ENCODE results near the gene ERMAP. TPM values are rescaled to one million over a fixed set of nuclear protein-coding genes. Genes with fewer than 3 reads are reported as not detected.
A peak's percentile ranks its signal among the peaks of the same experiment; 100 is the strongest.

ERMAP gene, protein sequence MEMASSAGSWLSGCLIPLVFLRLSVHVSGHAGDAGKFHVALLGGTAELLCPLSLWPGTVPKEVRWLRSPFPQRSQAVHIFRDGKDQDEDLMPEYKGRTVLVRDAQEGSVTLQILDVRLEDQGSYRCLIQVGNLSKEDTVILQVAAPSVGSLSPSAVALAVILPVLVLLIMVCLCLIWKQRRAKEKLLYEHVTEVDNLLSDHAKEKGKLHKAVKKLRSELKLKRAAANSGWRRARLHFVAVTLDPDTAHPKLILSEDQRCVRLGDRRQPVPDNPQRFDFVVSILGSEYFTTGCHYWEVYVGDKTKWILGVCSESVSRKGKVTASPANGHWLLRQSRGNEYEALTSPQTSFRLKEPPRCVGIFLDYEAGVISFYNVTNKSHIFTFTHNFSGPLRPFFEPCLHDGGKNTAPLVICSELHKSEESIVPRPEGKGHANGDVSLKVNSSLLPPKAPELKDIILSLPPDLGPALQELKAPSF
- total RNA-seq (2014; rRNA removed; shearing (Covaris generic)), result 4.9 and 5.4 TPM in 2 replicates

DNA sequence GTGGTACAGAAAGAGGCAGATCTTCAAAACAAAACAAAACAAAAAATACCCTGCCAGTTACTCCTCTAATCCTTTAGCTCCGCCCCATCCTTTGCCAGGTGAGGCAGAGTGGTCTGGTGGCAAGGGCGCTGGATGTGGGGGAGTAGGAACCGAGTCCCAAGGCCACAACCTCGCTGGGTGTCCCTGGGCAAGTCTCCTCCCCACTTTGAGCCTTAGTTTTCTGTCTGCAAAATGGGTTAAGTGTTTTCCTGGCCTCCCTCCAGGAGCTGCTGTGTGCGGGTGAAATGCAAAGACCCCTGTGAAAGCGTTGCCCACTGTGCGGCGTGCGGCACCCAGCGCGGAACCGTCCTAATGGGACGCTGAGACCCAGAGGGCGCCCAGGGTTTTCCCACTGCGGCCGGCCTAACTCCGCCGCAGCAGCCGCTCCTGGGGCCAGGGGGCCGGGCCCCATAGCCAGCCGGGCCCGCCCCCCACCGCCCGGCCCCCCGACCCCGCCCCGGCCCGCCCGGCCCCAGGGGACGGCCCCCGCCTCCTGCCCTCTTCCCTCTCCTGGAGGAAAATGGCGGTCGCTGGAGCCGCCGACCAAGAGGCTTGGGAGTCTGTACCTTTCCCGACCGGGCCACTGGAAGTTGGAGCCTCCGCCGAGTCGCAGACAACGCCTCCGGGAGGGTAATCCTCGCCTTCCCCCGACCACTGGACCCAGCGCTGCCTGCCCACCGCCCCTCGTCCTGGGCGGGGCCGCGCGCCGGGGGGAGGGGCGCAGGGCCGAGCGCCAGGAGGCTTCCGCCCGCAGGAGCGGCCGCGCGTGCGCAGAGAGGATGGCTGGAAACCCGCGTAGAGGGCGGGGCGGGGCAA lies at the start of gene ERMAP, which contains the start of gene SVBP:
ERMAP (plus strand) TSS at position 538 of the 855 bp plus-strand sequence. CDS start 13,327 bp downstream, outside the sequence.
SVBP (minus strand) TSS at position 813 of the 855 bp plus-strand sequence. CDS start 853 bp downstream, outside the sequence.
- peak; percentile 87 for DNase-seq (ENCODE audit: low spot score)

DNA sequence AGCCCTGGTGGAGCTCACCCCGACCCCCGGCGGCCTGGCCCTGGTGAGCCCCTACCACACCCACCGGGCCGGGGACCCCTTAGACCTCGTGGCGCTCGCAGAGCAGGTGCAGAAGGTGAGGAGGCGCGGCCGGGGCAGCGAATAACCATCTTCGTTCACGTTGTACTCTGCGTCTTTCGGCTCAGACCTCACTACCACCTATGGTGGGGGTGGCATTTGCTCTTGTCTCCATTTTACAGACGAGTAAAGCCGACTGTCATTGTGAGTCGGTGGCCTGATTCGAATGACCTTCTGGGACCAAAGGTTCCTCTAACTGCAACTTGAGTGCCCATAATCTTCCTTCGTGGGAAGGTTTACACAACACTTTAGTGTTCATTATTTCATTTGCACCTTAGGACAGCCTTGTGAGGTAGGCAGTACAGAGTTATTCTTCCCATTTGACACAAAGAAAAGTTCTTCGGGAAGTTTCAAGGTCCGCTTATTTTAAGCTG lies 49.4 kb upstream of the ERMAP start:
- peak; percentile 37 for DNase-seq (ENCODE audit: low spot score)

DNA sequence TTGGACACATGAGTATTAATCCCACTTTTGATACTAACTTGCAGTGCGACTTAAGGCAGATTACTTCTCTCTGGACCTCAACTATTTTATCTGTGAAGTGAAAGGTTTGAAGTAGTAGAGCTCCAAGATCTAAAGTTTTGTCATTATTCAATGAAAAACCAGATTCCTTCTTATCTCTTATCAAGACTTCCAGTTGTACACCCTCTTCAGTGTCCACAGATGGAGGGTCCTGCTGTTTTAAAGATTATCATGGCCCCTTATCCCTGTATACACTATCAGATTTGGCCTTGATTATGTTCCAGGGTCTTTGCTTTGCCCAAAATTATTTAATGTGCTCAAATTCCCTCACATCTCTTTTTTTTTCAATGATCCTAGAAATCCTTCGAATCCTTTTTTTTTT lies 48.8 kb upstream of the ERMAP start:
- DNase-seq (ENCODE audit: low spot score), result no peak

DNA sequence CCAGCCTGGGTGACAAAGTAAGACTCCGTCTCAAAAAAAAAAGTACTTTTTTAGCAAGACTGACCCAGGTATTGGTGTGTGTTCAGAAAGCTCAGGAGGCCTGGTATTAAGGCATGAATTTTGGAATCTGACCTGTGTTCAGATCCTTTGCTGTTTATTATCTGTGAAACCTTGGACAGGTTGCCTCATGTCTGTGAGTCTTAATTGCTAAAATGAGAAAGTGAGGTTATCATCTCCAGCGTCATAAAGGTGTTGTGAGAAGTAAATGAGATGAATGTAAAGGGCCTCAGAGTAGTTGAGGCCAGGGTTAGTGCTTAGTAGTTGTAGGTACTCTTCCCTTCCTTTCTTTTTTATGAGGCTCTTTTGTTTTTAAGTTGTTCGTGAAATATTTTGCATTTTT lies 47.1 kb upstream of the ERMAP start:
- no peak for DNase-seq (ENCODE audit: low spot score)

DNA sequence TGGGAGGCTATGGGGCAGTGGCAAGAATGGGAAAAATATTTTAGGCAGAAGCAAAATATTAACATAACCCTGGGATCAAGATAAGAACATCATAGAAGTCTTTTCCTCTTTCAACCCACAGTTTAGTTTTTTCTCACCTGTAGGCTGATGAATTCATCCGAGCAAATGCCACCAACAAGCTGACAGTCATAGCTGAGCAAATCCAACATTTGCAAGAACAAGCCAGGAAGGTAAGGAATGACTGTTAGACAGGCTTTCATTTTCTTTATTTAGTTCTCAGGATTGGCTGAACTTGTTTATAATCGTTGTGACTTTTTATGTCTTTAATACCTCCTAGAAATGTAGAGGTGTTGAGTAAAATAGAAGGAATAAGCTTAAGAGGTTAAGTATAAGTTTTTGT lies 43.5 kb upstream of the ERMAP start:
- no peak for DNase-seq (ENCODE audit: low spot score)

DNA sequence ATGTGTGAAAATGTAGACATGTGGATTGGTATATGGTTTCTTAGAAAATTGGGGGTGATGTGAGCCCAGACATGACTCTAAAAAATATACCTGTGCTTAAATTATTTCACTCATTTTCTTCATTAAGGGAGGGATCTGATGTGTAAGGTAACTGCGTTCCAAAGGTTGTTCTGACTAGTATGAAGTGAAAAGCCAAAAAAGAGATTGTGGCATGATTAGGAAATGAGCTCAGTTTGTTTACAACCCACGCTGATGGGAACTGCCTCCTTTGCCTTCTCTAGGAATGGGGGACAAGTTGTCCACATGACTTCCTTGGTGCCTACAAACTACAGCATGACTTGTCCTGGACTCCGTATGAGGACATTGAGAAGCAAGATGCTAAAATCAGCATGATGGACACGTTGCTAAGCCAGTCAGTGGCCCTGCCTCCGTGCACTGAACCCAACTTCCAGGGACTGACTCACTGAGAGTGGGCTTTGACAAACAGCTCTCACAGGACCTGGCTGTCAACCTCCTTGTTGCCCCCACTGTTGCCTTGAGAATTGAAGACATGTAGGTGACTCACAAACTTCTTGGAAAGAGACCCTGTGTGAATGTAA lies 41.9 kb upstream of the ERMAP start:
- no peak for DNase-seq (ENCODE audit: low spot score)

DNA sequence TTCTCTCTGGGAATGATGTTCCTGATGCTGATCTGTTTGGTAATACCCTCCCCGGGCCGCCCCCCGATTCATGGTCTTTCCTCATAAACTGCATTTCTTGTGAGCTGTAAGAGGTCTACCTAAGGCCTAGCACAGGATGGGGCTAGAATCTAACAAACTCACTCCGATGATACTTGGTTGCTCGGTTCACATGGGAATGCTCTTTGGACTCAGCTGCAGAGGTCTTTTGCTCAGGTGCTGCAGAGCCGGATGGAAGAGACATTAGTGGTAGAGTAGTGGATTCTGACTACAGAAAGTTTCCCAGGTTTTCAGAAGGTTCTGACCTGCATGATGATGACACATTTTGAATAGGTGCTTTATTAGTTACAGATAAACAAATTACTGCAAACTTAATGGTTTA lies 40.4 kb upstream of the ERMAP start:
- no peak for DNase-seq (ENCODE audit: low spot score)

DNA sequence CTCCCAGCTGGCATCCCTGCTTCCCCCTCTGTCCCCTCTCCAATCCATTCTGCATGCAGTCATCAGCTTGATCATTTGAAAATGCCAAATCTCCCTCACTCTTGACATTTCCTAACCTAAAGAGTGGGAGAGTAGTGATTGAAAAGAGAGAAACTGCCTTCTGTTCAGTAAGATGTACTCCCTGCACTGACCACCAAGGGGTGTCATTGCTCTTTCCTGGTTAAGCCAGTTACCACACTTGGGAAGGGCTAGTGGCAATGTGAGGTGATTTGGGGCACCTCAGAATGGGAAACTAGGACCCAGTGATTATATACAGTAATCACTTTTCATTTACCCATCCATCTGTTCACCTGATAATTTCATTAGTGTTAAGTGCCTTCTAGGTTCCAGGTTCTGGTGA lies 39.1 kb upstream of the ERMAP start:
- peak; percentile 63 for DNase-seq (ENCODE audit: low spot score)

DNA sequence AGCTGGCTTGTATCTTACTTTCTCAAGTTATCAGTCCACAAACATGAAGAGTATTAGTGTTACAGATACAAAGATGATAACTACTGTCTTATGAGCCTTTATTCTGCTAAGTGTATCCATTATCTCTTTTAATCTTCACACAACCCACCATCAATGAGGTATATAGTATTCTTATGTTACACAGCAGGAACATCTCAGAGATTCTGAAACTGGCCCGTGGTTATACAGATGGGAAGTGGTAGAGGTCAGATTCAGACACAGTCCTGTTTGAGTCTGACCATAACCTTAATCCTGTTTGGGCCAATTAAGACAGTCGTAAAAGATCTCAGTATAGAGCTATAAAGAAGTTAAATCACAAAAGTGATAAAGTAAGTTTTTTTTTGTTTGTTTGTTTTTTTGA lies 37.2 kb upstream of the ERMAP start:
- no peak for DNase-seq (ENCODE audit: low spot score)

DNA sequence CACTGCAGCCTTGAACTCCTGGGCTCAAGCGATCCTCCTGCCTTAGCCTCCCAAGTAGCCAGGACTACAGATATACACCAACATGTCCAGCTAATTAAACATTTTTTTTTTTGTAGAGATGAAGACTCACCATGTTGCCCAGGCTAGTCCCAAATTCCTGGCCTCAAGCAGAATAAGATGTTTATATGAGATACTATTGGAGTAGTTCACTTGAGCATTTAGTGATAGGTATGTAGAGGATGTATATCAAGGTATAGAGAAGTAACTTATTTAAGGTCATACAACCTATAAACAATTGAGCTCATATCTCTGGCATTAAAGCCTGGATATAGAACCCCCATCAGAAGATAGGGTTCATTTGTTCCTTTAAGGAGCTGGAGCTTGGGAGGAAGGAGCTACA lies 36.7 kb upstream of the ERMAP start:
- no peak for DNase-seq (ENCODE audit: low spot score)

DNA sequence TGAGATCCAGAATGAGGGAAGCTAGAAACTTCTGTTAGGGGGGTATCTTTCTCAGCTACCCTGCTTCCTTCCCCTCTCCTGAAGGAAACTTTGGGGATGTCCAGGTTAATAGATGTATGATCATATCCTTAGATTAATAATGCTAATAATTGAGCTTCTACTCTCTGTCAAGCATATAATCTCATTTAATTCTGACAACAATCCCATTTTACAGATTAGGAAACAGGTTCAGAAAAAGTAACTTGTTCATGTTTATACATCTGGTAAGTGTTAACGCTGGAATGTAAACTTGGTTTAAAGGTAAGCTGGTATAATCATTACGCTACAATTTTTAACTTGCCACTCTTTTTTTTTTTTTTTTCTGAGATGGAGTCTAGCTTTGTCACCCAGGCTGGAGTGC lies 33.8 kb upstream of the ERMAP start:
- no peak for DNase-seq (ENCODE audit: low spot score)

DNA sequence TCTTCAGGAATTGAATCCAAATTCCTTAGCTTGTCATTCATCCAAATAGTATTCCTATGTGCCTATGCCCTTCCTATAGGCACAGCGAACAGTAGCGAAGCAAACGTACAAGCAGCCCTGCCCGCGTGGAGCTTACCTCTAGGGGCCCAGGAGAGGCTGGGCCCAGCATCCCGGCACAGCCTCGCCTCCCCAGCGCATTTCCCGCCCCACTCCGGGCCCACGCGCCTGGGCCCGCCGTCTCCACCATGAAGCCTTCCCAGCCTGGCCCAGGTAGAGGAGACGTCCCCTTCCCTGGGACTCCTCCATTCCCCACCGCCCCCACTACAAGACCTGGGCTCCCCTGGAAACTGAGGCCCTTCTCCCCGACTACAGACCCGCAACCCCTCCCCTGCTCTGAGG lies 32.4 kb upstream of the ERMAP start:
- no peak for DNase-seq (ENCODE audit: low spot score)

DNA sequence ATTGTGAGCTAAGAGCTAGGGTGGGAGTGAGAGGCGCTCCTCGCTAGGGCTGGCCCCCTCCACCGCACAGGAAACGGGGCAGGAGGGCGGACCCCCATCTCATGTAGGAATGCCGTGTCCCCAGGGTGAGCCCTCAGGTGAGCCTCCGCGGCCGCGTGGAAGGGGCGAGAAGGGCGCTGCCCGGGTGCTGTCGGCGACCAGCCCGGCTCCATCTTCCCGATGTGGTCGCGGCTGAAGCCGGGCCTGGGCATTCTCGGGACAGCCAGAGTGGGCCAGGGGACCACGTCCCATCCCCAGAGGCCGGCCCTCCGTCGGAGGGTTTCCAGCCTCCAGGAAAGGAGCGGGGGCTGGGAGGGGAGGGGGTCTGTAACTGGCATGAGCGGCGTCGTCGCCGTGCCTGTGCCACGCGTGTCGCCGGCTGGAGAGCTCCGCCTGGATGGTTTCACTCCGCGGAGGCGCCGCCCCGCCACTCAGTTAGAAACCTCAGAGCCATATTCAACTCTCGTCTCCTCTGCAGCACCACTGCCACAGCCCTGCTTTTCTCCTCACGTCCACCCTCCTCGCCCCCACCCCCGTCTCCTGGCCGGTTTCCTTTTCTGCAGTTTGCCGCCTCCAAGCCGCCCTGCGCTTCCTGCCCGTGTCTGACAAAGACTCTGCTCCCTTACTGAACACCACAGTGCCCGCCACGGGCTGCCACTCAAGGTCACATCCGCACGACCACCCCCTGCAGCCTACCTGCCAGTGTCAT lies 31.8 kb upstream of the ERMAP start, which contains the start of gene TMEM269:
TMEM269 (plus strand) TSS at position 46 of the 748 bp plus-strand sequence. CDS start 4,903 bp downstream, outside the sequence.
- no peak for DNase-seq (ENCODE audit: low spot score)

DNA sequence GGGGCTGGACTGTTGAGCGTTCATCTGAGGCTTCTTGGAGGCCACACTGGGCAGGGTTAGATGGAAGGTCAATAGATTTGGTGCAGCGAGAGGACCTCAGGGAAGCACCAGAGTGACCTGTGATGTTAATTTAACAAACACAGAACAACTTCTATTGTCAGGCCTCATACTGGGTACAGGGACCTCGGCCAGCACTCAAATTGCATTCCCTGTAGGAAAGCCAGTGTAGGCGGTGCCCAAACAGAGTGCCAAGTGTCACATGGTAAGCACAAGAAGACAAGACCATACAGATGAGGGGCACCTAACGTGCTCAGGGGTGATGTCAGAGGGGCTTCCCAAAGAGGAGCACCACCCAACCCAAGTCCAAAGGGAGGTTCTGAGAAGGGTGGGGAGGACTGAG lies 30.8 kb upstream of the ERMAP start:
- no peak for DNase-seq (ENCODE audit: low spot score)

DNA sequence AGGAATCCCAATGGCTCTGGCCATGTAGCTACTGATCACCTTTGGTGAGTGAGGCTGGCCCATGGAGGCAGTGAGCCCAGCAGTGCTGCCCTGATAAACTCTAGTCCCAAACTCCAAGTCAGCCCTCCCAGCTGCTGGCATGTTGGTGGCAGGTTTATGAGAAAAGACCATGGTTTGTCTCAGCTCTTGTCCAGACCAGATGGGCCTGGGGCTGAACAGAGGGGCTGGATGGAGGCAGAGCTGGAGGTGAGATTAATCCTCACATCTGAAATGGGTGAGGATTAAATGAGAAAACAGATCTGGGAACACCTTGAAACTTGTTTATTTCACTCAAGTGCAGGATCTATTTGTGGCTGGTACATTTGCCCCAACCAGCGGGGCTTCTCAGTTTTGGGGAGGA lies 28.9 kb upstream of the ERMAP start:
- DNase-seq (ENCODE audit: low spot score), result no peak

DNA sequence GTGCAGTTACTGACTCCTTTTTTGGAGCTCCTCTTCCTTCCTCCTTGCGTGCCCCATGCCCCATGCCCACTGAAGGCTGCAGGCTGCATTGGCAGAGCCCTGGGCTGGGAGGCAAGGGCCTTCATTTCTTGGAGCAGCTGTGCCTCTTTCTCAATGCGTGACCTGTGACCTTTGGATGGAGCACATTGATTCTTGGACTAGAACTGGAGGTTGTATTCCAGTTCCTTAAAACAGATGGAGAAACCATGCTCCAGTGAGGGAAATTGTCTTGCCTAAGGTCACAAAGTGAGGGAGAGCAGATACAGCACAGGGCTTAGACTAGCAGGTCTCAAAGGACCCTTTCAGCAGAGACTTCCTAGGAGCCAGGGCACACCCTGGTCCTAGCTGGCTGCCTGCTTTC lies 23.1 kb upstream of the ERMAP start:
- no peak for DNase-seq (ENCODE audit: low spot score)

DNA sequence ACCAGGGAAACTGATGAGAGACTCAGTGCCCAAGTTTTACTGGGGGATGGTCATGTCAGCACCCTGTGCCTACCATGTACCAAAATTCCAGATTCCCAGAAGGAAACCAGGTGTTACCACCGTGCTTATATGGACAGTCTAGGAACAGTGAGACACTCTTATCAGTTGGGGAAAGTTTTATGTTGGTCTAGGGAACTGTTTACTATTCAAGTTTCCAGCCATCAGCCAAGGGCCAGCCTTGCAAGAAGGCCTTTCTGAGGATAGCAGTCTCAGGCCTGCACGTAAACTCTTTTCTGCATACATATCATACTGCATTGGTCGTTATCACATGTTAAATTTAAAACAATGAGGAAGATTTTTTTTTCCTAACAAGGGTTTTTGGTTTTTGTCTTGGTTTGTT lies 19.5 kb upstream of the ERMAP start:
- no peak for DNase-seq (ENCODE audit: low spot score)

DNA sequence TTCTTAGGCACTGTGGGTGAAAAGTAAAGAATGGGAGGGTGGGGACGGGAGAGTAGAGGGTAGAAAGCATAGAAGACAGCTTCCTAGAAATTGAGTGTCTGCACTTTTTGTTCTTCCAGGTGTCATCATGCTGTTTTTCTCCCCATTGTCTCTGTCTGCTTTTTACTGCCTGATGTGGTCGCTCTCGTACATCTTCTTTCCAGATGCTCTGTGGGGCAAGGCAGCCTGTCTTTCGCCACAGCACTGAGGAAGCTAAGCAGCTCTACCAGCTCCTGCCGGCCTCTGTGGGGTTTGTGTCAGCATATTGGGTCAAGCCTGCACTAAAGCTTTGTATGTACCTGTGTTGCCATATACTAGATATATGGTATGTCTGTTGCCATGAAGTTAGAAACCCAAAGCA lies 18.9 kb upstream of the ERMAP start:
- DNase-seq (ENCODE audit: low spot score), result no peak

DNA sequence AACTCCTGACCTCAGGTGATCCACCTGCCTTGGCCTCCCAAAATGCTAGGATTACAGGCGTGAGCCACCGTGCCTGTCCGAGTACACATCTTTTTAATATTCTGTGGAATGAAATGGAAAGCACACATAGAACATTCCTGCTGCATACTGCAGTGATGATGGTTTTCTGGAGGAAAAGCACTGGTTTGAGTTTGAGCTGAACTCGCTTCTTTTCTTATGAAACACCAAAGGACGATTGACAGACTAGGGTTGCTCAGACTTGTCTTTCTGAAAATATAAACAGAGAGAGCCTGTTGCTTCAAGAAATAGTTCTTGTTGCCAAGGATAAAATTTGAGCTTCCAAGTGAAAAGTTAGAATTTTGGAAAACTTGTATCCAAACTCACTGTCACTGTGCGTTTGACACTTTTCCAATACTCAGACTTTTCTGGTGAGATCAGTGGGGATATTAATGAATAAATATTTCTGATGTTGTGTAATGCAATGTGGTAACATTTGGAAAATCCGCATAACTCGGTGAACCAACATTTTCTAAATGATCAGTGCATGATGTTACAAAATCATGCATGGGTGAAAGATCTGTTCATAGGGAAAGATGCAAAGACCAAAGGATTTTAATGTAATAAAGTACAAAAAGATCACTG lies 15.0 kb upstream of the ERMAP start:
- DNase-seq (ENCODE audit: low spot score), result no peak

DNA sequence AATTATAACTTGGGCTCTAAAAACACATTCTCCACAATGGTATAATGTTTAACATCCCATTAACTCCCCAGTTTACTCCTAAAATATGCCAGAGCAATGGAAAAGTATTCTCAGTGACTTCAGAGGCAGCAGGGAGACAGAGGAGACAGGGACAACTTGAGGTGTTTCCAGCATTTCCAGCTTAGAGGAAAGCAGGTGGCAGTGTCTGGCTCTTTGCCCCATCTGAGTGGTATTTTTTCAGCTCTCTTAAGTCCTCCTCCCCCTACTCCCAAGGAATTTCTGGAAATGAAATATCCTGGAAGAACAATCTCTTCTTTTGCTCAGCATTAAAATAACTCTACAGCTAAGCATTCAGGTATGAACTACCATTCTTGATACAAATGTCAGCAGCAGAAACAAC lies 10.8 kb upstream of the ERMAP start:
- no peak for DNase-seq (ENCODE audit: low spot score)

DNA sequence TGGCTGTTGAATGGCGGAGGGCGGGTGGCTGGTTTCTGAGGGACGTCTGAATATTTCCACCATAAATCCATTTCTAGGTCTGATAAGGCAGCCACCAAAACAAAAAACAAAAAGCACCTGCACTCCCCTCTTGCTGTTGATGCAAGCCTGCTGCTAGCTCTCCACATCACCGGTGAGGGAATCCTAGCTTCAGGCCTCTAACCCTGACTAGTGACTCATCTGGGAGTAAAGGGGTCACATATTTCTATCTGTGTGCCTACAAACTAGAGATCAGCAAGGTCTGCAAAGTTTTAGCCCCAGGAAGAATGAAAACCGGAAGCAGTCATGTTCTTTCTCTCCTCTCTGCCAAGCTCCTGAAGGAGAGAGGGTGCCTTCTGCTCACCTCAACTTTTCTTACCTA lies 10.3 kb upstream of the ERMAP start:
- no peak for DNase-seq (ENCODE audit: low spot score)
